K562 (cell line): ENCODE results near the gene SEPHS1. TPM values are rescaled to one million over a fixed set of nuclear protein-coding genes. Genes with fewer than 3 reads are reported as not detected.
A peak's percentile ranks its signal among the peaks of the same experiment; 100 is the strongest.

Source experiments
- ATAC-seq: fragments of 200-7000 bp; cut with Tn5 transposase; 3 replicates; pipeline ENCODE4 v1.9.1; 2020; ENCODE audit warnings: moderate library complexity
- BruUV-seq: library from RNA; stranded (reverse); fragments of 400-500 nt; replicated peaks from 2 replicates; lab custom pipeline; 2021; lab: Mats Ljungman, UMichigan
- CTCF ChIA-PET: fragments of 300-600 bp; formaldehyde crosslinking; extraction: SDS; loops from one replicate; lab custom pipeline; 2021; ENCODE audit warnings: low intra/inter-chr PET ratio; lab: Yijun Ruan, JAX
- POLR2A ChIA-PET: fragments of 300-600, 350-650 bp; sonication (Branson Sonifier 250); formaldehyde crosslinking; extraction: SDS; loops from one replicate; lab custom pipeline; 2021; ENCODE audit warnings: antibody characterized with exemption, inconsistent platforms; lab: Yijun Ruan, JAX
- DNase-seq, 4 experiments: peaks; one replicate each; pipeline versions ENCODE4 v3.0.0 to v3.0.0-alpha.2; 2011 to 2018; ENCODE audit warnings: low spot score in 3 of 4, mixed read lengths in 3 of 4; ENCODE audit errors: extremely low read depth in 1 of 4
- FAIRE-seq: peaks from 2 replicates; lab custom pipeline; 2011; peaks lifted over from hg19 to GRCh38; lab: Jason Lieb, UNC
- H2AFZ ChIP-seq: 2 replicates; pipeline ENCODE4 v1.6.0; 2011; ENCODE audit warnings: low read depth, low read length, control low read depth, inconsistent platforms
- H3K27ac ChIP-seq: fragments of 200-600 bp; 3 replicates; pipeline ENCODE4 v1.8.0; 2011; ENCODE audit warnings: low read depth, mild to moderate bottlenecking, control low read depth, inconsistent platforms, low read length, moderate library complexity, mixed read lengths; ENCODE audit errors: extremely low read depth
- H3K27me3 ChIP-seq, 2 experiments: fragments of 300-600 bp in 1 of 2; 2 replicates in 1 of 2; 3 replicates in 1 of 2; pipeline versions ENCODE4 v1.6.0 to v1.8.0; 2011; ENCODE audit warnings: inconsistent platforms in 2 of 2, low read length in 2 of 2, mild to moderate bottlenecking in 1 of 2, mixed read lengths in 1 of 2, moderate library complexity in 1 of 2; ENCODE audit not compliant: control insufficient read depth in 2 of 2, insufficient read depth in 2 of 2
- H3K36me3 ChIP-seq: fragments of 300-600 bp; 3 replicates; pipeline ENCODE4 v1.8.0; 2011; ENCODE audit warnings: mild to moderate bottlenecking, low read length, inconsistent platforms; ENCODE audit not compliant: control insufficient read depth, insufficient read depth
- H3K4me1 ChIP-seq, 2 experiments: fragments of 200-600 bp in 1 of 2; replicated peaks in 1 of 2; 2 replicates in 1 of 2; 3 replicates in 1 of 2; pipeline versions ENCODE4 v1.5.1 to v1.8.0; 2011; ENCODE audit warnings: inconsistent platforms in 2 of 2, low read length in 2 of 2, mild to moderate bottlenecking in 1 of 2, mixed read lengths in 1 of 2, moderate library complexity in 1 of 2; ENCODE audit not compliant: control insufficient read depth in 2 of 2, insufficient read depth in 2 of 2
- H3K4me2 ChIP-seq: 2 replicates; pipeline ENCODE4 v1.6.1; 2011; ENCODE audit warnings: low read length, control low read depth, inconsistent platforms, mixed read lengths; ENCODE audit not compliant: insufficient read depth
- H3K4me3 ChIP-seq: fragments of 200-600 bp; sonication (generic), shearing (Covaris generic); 2 replicates; pipeline ENCODE4 v1.5.1; 2016; ENCODE audit warnings: control low read depth, inconsistent platforms
- H3K79me2 ChIP-seq: fragments of 200-600 bp; 3 replicates; pipeline ENCODE4 v1.8.0; 2011; ENCODE audit warnings: low read length, inconsistent platforms; ENCODE audit not compliant: control insufficient read depth, insufficient read depth
- H3K9ac ChIP-seq, 2 experiments: 2 replicates each; pipeline versions ENCODE4 v1.6.0 to v1.6.1; 2011; ENCODE audit warnings: low read depth in 2 of 2, low read length in 2 of 2, control low read depth in 1 of 2, inconsistent platforms in 1 of 2, mild to moderate bottlenecking in 1 of 2, mixed read lengths in 1 of 2; ENCODE audit not compliant: insufficient read depth in 1 of 2
- H3K9me1 ChIP-seq: one replicate; pipeline ENCODE4 v1.6.0; 2011; ENCODE audit warnings: inconsistent platforms, mild to moderate bottlenecking, low read length, moderate library complexity; ENCODE audit not compliant: control insufficient read depth, insufficient read depth
- H3K9me3 ChIP-seq: replicated peaks from 2 replicates; pipeline ENCODE4 v1.5.1; 2011; ENCODE audit warnings: low read depth, low read length, inconsistent platforms; ENCODE audit not compliant: control insufficient read depth, insufficient read depth
- H4K20me1 ChIP-seq: replicated peaks from 2 replicates; pipeline ENCODE4 v1.6.1; 2011; ENCODE audit warnings: low read length, inconsistent platforms, mixed read lengths; ENCODE audit not compliant: control insufficient read depth, insufficient read depth
- CBFB ChIP-seq: sonication (generic); formaldehyde crosslinking; IDR thresholded peaks from 2 replicates; pipeline ENCODE4 v1.4.0; 2020; ENCODE audit warnings: mild to moderate bottlenecking, missing genetic modification reagents
- CBX5 ChIP-seq: IDR thresholded peaks from 2 replicates; pipeline ENCODE4 v1.6.1; 2014; ENCODE audit warnings: low read depth, borderline replicate concordance
- MCM5 ChIP-seq: fragments of 450-650 bp; IDR thresholded peaks from 2 replicates; pipeline ENCODE4 v1.6.1; 2016; ENCODE audit warnings: low read depth
- MNT ChIP-seq, 2 experiments: fragments of 450-650 bp; conservative IDR thresholded peaks; 2 replicates each; pipeline ENCODE4 v1.6.1; 2017; ENCODE audit warnings: mild to moderate bottlenecking in 2 of 2, moderate library complexity in 2 of 2
- WGBS: fragments of 100-300 bp; shearing (Covaris generic); methylation state at CpG from one replicate; pipeline ENCODE4 v1.1.6; 2016; ENCODE audit warnings: low coverage, mixed read lengths; ENCODE audit not compliant: insufficient coverage; ENCODE audit errors: missing lambda C conversion rate; 5-methylcytosine and 5-hydroxymethylcytosine counted together
- in situ Hi-C: fragments of 300-500 bp; cut with MboI; formaldehyde crosslinking; loops from 4 replicates; pipeline ENCODE4 v1.15.0; 2018; ENCODE audit warnings: inconsistent platforms, mixed read lengths
- intact Hi-C: fragments of 100-400 bp; cut with micrococcal nuclease; formaldehyde crosslinking; loops from 2 replicates; pipeline ENCODE4 v1.14.2; 2022
- polyA plus RNA-seq, 8 experiments: library from polyadenylated mRNA; depleted of rRNA in 4 of 8; stranded (reverse) in 5 of 8; unstranded in 3 of 8; fragments of >200 nt; fragmentation: Nextera tagmentation in 2 of 8; fragmentation: Illumina TruSeq in 1 of 8; extraction: Ambion mirVana in 2 of 8; extraction: Trizol in 1 of 8; gene quantifications; 2 replicates each; pipeline versions ENCODE4 v1.2.1 to v1.2.3, GENCODE V29; 2011 to 2014; ENCODE audit warnings: inconsistent platforms in 1 of 8, missing spikeins in 1 of 8
- total RNA-seq, 7 experiments: library from RNA; depleted of rRNA in 6 of 7; stranded (reverse); fragments of >200 nt in 6 of 7; fragmentation: Illumina TruSeq in 2 of 7; extraction: Trizol in 2 of 7; gene quantifications; 2 replicates each; pipeline versions ENCODE4 v1.2.1 to v1.2.3, GENCODE V29; 2011 to 2021; ENCODE audit warnings: low replicate concordance in 1 of 7

The SEPHS1 gene
- total and polyA plus RNA-seq, 9 of the 15 experiments (the other 6 are each of a cell fraction or from before 2014, with no cell fraction given), result 14.7 to 82.8 (median 41.8) TPM

GRCh38 chr10:13390604-13391522 is 42.8 kb upstream of the SEPHS1 start (continued):
- no peak for TF ChIP-seq MNT (conservative IDR thresholded peaks at IDR 0.05)

GRCh38 chr10:13388478-13389230 is 40.6 kb upstream of the SEPHS1 start:
- 59% methylated on average over 3 of the region's 3 CpGs for WGBS
- intact Hi-C loops, result no loop called here
- FAIRE-seq (no peak), ATAC-seq (no peak), DNase-seq (no peak)
- Histone ChIP-seq H3K9me1 (no peaks in the 10 kb centered on the region), H3K9ac (no peak overlapping the region), H3K4me2 (no peak overlapping the region), H3K4me3 (no peak overlapping the region), H3K9me3 (no peaks in the 10 kb centered on the region), H2AFZ (peak overlapping the region; percentile 4; the same call in 1 of the 2 replicates), H3K79me2 (no peaks in the 10 kb centered on the region), H3K27me3 (peaks cover 0 to 4% of the 10 kb centered on the region in 2 experiments; a peak in 1 of 5 replicates), H4K20me1 (no peaks in the 10 kb centered on the region), H3K36me3 (no peaks in the 10 kb centered on the region), H3K27ac (no peak overlapping the region), H3K4me1 (peaks cover 4 to 10% of the 10 kb centered on the region in 2 experiments; a peak in 4 of 5 replicates)
- ChIA-PET CTCF (no interaction called here), POLR2A (interaction anchor here (0.5 to 1.6 kb wide), 5 partner anchors 12 to 239 kb away, joined by 3 to 4 read pairs (median 3); no protein-coding TSS in a partner anchor)
- BruUV-seq, result no TSS peak
- in situ Hi-C loops, result no loop called here
- no peak for TF ChIP-seq CBFB (CRISPR knock-in tag)
- no peak for TF ChIP-seq CBX5
- TF ChIP-seq MCM5, result no peak
